H7 (cell line): Measurements from ENCODE around the gene SHB. TPM values are rescaled to one million over a fixed set of nuclear protein-coding genes. Genes with fewer than 3 reads are reported as not detected.

Experiments used
- DNase-seq: peaks from one replicate; pipeline ENCODE4 v3.0.0; 2012
- H3K27me3 ChIP-seq: 2 replicates; pipeline ENCODE4 v1.6.0; 2011; ENCODE audit warnings: mild to moderate bottlenecking, low read length; ENCODE audit not compliant: control insufficient read depth, insufficient read depth
- H3K36me3 ChIP-seq: replicated peaks from 2 replicates; pipeline ENCODE4 v1.5.1; 2011; ENCODE audit warnings: low read length; ENCODE audit not compliant: control insufficient read depth, insufficient read depth
- H3K4me3 ChIP-seq: 2 replicates; pipeline ENCODE4 v1.5.1; 2011; ENCODE audit warnings: low read depth, mild to moderate bottlenecking, control low read depth, low read length, moderate library complexity; ENCODE audit not compliant: insufficient read depth
- total RNA-seq: library from RNA; depleted of rRNA; stranded (reverse); fragments of >200 nt; shearing (Covaris generic); gene quantifications from 2 replicates; pipeline ENCODE4 v1.2.3, GENCODE V29; 2014

SHB gene
- total RNA-seq, 1 experiment from 2014 or later: 18.0 TPM

DNA sequence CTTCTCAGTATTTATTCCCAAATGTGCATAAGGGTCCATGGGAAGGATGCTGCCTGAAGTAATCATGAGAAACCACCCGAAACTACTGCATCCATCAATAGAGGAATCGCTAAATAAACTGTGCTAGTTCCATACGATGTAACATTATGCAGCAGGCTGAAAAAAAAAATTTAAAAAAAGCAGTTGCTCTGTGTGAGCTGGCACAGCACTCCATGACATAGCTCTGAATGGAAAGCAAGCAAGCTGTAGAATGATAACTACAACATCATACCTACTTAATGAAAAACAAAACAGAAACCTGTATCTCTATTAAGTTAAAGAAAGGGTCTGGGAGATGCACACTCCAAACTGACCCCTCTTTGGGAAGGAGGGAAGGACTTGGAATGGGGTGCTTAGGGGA, 49.3 kb downstream of the SHB start:
- DNase-seq: no peak
- no peak overlapping the region for H3K4me3 ChIP-seq
- no peaks in the 10 kb centered on the region for H3K27me3 ChIP-seq
- no peaks in the 10 kb centered on the region for H3K36me3 ChIP-seq

DNA sequence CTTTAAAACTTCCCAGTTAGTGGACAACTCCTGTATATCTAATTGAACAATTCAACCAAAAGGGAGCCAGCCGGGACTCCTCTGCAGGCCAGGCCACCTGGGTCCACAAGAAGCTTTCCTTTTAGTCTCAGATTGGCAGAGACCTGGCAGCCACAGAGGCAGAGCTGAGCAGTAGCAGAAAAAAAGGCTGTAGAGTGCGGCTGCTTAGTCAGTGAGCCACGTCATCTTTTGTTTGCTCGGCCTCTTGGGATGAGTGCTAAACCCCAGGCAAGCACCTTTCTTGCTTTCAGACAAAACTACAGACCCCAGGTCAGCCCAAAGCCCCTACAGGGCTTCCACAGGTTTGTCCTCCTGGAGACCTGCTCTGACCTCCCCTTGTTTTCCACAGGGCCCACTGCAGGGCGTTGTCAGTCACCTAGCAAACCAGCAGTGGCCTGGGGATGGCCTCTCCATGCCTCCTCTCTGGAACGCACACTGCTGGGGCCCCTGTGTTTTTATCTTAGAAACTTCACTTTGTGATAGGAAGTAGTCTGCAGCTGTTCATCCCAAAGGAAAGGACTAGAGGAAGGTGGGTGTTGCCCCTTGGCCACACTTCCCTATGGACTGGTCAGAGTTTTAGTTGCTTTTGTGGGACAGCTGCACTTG, 49.9 kb downstream of the SHB start:
- H3K27me3 ChIP-seq: no peaks in the 10 kb centered on the region
- no peak overlapping the region for H3K4me3 ChIP-seq
- no peak for DNase-seq
- H3K36me3 ChIP-seq: no peaks in the 10 kb centered on the region

DNA sequence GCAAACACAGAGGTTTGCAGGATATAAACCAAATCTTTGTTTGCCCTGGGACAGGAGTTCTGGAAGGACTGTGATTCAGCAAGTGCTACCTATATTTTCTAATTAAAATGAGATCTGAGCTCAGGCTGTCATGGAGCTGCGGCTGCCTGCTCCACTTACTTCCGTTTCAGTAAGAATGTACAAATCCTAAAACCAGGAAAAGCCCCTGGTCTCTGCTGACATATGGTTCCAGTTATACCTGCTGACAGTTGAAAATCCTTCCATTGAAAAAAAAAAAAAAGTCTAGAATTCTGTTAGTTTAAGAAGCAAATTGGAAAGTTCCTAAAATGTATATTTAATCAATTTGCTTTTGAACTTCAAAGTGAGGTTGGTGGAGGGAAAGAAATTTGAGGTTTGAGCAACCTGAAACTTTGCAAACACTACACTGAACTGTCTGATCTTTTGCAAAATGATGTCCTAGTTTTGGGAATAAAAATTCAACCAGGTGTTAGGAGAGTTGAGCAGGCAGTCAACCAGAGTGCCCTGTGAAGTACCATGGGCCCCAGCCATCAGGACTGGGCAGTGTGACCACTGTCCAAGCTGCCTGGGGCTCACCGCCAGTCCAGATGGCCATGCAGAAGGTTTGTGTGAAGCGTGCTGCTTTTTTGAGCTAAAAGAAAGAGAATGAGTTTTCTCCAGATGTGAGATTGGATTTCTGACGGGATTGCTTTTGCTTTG, 50.6 kb downstream of the SHB start:
- no peaks in the 10 kb centered on the region for H3K27me3 ChIP-seq
- H3K4me3 ChIP-seq: no peak overlapping the region
- no peak for DNase-seq
- H3K36me3 ChIP-seq: no peaks in the 10 kb centered on the region

DNA sequence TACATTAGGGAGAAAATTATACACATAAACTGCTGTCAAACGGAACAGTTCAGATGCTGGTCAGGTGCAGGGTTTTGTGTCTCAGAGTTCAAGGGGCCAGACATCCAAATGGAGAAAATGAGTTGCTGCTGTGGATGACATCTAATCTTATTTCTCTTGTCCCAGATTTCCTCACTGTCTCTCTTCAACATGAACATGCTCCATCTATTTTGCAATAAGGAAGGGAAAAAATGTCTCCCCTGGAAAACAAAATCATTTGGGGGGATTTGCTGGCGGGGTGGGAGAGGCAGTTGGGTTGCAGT, 51.2 kb downstream of the SHB start:
- DNase-seq: no peak
- Histone ChIP-seq H3K4me3 (no peak overlapping the region), H3K36me3 (no peaks in the 10 kb centered on the region), H3K27me3 (no peaks in the 10 kb centered on the region)

DNA sequence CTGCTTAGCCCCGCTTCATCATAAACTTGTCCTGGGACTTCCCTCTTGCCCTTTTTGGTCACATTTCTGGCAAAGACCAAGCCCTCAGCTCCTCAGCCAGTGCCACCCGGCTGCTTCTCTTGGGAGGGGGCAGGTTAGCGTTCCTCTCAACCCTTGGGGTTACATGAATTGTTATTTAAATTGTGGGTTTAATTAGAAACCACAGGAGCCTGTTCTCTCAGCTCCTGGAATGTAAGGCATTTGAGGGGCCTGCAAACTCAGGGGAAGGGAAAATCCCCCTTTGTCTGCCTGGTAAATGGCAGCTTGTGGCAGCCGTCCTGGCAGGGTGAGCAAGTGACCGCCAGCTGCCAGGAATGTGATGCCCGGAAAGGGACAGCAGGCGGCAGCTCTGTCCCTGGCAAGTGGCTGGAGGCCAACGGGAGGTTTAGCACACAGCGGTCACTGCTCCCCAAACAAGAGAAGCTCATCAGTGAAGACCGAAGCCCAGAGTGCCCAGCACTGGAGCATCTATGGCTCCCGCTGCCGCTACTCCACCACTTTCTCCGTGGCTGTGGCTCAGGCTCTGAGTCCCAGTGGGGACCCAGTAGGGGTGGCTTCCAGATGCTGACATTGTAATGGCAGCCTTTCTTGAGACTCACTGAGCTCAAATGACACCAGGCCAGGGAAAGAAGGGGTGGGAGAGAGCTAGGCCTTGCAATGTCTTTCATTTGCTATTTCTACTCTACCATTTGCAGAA, 51.7 kb downstream of the SHB start:
- no peaks in the 10 kb centered on the region for H3K36me3 ChIP-seq
- DNase-seq: peak; percentile 91
- no peak overlapping the region for H3K4me3 ChIP-seq
- H3K27me3 ChIP-seq: no peaks in the 10 kb centered on the region

DNA sequence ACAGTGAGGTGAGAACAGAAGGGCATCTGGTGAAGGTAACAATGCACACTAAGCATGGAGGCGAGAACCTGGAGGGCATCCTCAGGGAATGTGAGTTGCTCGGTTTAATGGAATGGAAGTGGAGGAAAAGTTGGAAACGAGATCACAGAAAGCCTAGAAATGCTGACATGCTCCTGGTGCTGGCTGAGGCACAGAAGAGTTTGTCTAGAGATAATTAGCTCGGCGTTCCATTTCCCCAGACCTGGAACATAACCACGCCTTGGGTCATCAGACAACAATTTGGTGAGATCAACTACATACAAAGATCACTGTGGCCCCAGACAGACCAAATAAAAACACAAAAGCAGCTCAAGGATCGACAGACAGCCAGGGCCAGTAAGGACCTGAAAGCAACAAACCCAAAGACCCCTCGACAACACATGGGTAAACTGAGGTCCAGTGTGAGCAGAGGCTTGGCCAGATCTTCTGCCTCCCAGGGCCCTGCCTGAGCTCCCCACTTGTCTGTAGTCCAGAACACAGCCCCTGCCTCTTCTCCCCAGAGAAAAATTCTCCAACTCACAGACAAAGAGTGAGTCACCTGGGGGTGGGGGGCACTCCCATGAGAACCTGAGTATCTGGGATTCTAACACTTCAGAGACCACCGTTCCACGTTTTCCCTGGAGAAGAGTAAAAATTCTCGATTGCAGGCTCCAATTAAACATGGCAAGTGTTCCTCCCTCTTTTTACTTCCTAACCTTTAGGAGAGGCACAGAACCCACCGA, 52.5 kb downstream of the SHB start:
- H3K4me3 ChIP-seq: no peak overlapping the region
- H3K27me3 ChIP-seq: no peaks in the 10 kb centered on the region
- no peaks in the 10 kb centered on the region for H3K36me3 ChIP-seq
- no peak for DNase-seq

DNA sequence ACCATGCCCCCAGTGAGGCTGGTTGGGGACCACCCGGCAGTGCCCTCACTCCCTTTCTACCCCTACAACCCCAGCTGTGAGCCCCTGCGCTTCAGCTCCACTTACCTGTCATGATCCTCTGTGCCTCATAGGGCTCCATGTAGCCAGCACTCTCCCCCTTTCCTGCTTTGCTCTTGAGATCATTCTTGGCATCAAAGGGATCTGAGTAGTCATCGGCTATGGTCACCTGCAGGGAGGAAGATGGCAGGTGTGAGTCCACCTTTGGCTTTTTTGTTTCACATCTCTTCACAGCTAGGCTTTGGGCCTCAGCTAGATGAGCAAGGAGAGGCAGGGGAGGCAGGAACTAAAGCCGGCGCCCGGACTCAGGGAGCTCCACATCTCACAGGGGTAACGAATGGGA, 53.1 kb downstream of the SHB start:
- no peaks in the 10 kb centered on the region for H3K36me3 ChIP-seq
- H3K4me3 ChIP-seq: no peak overlapping the region
- DNase-seq: no peak
- no peaks in the 10 kb centered on the region for H3K27me3 ChIP-seq

DNA sequence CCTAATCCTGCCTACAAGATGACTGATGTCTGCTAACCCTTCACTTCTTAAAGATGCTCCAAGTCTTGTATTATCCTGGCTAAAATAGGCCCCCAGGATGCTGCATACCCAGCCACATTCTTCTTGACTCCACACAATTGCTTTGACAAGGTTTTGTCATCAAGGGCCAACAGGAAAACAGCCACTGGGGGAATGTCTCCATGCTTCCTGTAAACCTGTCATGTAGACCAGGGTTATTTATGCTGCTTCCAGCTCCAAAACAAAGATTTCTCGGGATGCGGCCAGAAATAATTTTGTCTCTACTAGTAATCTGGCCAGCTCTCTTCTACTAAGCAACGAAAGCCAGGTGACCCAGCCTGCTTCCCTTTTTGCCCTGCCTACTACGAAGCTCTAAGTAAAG, 53.8 kb downstream of the SHB start:
- no peaks in the 10 kb centered on the region for H3K27me3 ChIP-seq
- no peaks in the 10 kb centered on the region for H3K36me3 ChIP-seq
- no peak for DNase-seq
- H3K4me3 ChIP-seq: no peak overlapping the region

DNA sequence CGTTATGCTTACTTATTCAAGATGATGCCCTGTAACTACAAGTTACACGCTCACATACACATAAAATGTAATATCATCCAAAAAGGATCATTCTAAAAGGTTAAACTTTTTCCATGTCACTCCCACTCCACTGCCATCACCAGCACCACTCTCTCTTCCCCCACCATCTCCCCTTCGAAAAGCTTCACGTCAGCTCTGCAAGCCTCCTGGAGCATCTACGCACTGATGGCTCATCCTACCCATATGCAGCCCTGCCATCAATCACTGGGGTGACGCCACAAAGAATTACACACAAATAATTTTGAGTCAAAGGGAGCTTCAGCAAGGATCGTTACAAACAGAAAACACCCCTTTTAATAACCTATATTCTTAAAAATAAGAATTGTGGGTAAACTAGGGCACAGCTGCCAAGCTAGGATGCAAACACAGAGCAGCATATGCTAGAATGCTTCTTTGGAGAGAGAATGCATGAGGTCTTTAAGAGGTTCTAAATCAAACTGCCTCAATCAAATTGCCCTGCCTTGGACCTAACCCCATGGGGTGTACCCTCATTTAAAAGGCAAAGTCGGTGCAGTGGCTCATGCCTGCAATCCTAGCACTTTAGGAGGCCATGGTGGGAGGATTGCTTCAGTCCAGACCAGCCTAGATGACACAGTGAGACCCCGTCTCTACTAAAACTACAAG, 56.1 kb downstream of the SHB start:
- H3K4me3 ChIP-seq: no peak overlapping the region
- DNase-seq: no peak
- H3K27me3 ChIP-seq: no peaks in the 10 kb centered on the region
- no peaks in the 10 kb centered on the region for H3K36me3 ChIP-seq

DNA sequence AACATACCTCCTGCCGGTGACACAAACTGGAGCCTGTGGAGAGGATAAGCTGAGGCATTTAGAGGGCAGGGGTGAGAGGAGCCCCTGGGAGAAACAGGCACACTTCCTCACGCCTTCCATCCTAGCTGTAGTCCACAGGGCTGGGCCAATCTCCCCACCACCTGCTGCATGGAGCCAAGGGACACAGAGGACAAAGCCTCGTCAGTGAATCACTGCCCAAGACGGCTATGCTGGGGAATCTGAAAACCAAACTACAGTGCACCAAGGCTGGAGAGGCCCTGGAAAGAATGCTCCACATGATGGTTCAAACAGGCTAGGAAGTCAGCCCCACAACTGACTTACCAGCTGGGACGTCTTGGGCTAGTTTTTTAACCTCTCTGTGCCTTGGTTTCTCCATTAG, 57.0 kb downstream of the SHB start:
- H3K27me3 ChIP-seq: no peaks in the 10 kb centered on the region
- no peak overlapping the region for H3K4me3 ChIP-seq
- no peak for DNase-seq
- no peaks in the 10 kb centered on the region for H3K36me3 ChIP-seq

DNA sequence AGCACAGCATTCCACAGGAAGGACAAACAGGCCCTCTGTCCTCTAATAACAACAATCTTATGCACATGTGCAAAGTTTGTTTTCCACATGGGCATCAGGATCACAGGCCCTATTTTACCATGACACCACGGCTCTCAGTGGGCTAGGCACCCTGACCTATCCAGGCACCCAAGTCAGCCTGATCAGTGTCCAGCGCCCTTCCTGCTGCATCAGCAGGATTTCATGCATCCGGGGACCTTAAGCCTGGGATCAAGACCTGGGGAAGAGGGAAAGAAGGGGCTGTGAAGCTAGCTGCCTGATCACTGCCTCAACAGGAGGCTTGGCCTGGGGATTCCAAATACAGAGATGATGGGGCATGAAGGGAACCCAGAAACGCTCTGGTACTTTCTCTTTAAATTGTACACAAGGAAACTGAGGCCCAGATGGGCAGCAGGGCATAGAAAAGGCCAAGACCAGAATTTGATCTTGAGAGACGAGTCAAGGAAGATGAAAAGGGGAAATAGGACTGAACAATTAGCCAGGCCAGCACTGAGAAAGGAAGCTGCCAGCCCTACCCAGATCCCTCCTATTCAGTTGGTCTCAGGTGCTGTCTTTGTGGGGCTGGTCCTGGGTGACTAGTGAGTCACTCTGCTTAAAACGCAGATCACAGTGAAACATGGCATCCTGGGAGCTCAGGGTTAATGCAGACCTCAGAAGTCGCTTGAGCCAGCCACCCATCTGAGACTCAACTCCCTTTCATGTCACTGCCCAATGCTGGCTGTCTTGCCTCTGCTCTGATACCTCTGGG, 57.9 kb downstream of the SHB start:
- Histone ChIP-seq H3K4me3 (no peak overlapping the region), H3K36me3 (no peaks in the 10 kb centered on the region), H3K27me3 (no peaks in the 10 kb centered on the region)
- DNase-seq: no peak

DNA sequence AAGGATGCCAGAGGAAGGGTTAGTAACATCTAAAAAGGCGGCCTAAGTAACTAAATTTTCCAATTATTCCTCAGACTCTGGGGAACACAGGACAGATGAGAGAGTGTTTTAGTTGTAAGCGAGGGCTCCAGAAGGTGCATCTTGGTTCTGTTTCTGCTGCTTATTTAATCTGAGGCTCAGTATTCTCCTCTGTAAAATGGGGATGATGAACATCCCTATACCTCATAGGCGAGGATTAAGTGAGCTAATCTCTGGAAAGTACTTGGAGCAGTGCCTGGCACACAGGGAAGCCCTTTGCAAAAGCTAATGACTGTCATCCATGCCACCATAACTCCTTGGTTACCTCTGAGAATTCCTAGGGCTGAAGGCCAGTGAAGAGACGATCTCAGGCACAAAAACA, 59.0 kb downstream of the SHB start:
- no peak for DNase-seq
- Histone ChIP-seq H3K4me3 (no peak overlapping the region), H3K27me3 (no peaks in the 10 kb centered on the region), H3K36me3 (no peaks in the 10 kb centered on the region)

DNA sequence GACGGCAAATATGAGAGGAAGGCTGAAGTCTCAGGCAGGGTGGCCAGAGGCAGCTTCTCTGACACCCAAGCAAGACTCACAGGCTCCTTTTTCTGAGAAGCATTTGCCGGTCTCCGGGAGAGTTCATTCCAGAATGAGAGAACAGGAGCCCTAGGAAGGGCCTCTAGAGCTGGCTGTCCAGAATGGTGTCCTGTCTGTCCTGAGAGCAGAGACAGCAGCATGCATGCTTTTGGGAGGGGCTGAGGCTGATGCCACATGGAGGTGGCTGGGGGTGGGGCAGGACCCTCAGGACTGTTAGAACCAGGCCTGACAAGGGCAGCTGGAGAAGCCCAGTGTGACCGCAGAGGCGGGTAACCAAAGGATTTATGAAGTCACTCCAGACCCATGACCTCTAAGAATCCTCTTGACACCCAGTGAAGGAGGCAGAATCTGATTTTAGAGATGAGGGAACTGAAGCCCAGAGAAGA, 60.0 kb downstream of the SHB start:
- no peak for DNase-seq
- no peaks in the 10 kb centered on the region for H3K36me3 ChIP-seq
- no peaks in the 10 kb centered on the region for H3K27me3 ChIP-seq
- H3K4me3 ChIP-seq: no peak overlapping the region
